Dendritic cell treated with granulocyte-macrophage colony-stimulating factor and Interleukin-4, amounts not matched to agents 40 ng/mL and 50 ng/mL, for 4 days (primary cell): ENCODE data around the gene DDC.
"Not testable (repeated sequence)": the region's sequence is repeated elsewhere in the genome, so short reads cannot be mapped to it uniquely, and the experiment has no call there.

Experiments
- H3K27ac Mint-ChIP-seq: one replicate; pipeline ENCODE4 v1.8.0; 2022; ENCODE audit warnings: mild to moderate bottlenecking, mixed read lengths
- H3K27me3 Mint-ChIP-seq: one replicate; pipeline ENCODE4 v1.8.0; 2022; ENCODE audit warnings: mild to moderate bottlenecking, mixed read lengths
- H3K36me3 Mint-ChIP-seq: one replicate; pipeline ENCODE4 v1.8.0; 2022; ENCODE audit warnings: low read depth, mixed read lengths
- H3K4me1 Mint-ChIP-seq: one replicate; pipeline ENCODE4 v1.8.0; 2022; ENCODE audit warnings: low read depth, mixed read lengths
- H3K4me3 Mint-ChIP-seq: one replicate; pipeline ENCODE4 v1.8.0; 2022; ENCODE audit warnings: mild to moderate bottlenecking, moderate library complexity, mixed read lengths
- H3K9me3 Mint-ChIP-seq: one replicate; pipeline ENCODE4 v1.8.0; 2022; ENCODE audit warnings: mixed read lengths
- intact Hi-C: fragments of 100-400 bp; cut with micrococcal nuclease; formaldehyde crosslinking; loops from one replicate; pipeline ENCODE4 v1.15.0; 2022

Gene DDC

DNA sequence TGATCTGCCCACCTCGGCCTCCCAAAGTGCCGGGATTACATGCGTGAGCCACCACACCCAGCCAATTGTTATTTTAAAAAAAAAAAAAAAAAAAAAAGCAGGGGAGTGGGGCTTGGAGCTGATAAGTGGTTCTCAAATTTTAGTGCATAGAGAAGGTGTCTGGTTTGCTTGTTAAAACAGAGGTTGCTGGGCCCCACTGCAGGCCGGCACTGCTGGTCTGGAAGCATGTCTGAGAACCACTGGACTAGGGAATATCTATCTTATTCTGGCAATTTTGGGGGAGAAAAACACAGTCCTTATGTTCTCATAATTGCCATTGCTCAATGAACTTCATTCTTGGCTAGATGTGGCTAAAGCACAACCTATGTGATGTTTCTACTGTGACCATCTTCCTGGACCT lies 96.0 kb downstream of the DDC start:
- H3K27me3 Mint-ChIP-seq, result peaks cover 15% of the 10 kb centered on the region
- no peak overlapping the region for H3K27ac Mint-ChIP-seq
- no peaks in the 10 kb centered on the region for H3K4me1 Mint-ChIP-seq
- no peaks in the 10 kb centered on the region for H3K36me3 Mint-ChIP-seq
- intact Hi-C loops, result loop anchor here (2.0 to 5.0 kb wide), 3 partner anchors 163 to 692 kb away; no protein-coding TSS in a partner anchor
- H3K4me3 Mint-ChIP-seq, result no peak overlapping the region
- no peaks in the 10 kb centered on the region for H3K9me3 Mint-ChIP-seq

DNA sequence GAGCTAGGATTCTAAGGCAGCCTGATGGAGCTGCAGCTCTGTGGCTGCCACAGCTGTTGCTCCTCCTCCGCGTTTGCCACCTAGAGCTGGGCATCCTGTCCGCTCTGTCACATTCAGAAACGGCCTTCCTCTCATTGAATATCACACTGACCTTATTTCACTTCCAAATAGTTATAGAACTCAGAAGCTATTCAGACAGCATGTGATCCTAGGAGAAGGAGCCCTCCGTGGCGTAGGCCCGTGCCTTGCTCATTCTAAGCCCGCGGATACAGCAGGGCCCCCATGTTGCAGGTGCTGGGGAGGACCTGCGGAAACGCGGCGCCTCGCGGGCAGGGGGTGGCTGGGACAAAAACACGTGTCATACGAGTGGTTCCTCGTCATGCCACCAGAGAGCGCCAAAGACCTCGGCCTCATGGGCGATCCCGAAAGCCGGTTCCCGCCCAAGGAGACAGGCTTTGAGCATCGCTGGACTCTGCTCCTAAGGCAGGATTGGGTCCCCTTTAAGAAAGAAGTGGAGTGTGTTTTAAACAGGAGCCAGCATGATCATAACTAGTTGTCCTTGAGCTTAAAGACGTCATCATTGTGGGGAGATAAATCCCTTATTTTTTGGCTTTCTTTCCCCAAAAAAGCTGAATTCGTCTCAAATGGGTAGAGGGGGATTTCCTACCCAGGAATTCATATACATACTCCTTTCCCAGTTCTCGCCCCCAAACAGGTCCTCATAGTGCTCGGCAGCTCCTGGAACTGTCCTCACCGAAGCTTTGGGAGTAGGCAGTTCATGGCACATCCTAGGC lies 97.2 kb downstream of the DDC start:
- H3K4me1 Mint-ChIP-seq, result no peaks in the 10 kb centered on the region
- peaks cover 15% of the 10 kb centered on the region for H3K27me3 Mint-ChIP-seq
- H3K27ac Mint-ChIP-seq, result no peak overlapping the region
- H3K9me3 Mint-ChIP-seq, result no peaks in the 10 kb centered on the region
- H3K4me3 Mint-ChIP-seq, result no peak overlapping the region
- intact Hi-C loops, result loop anchor here (1.0 to 5.0 kb wide), 4 partner anchors 164 to 693 kb away; no protein-coding TSS in a partner anchor
- no peaks in the 10 kb centered on the region for H3K36me3 Mint-ChIP-seq

- H3K9me3 Mint-ChIP-seq, result no peaks in the 10 kb centered on the region
- peaks cover 15% of the 10 kb centered on the region for H3K27me3 Mint-ChIP-seq
- no peaks in the 10 kb centered on the region for H3K4me1 Mint-ChIP-seq
- H3K4me3 Mint-ChIP-seq, result no peak overlapping the region
- intact Hi-C loops, result loop anchor here (5.0 kb wide), 2 partner anchors 165 to 600 kb away; no protein-coding TSS in a partner anchor
- H3K27ac Mint-ChIP-seq, result no peak overlapping the region
- H3K36me3 Mint-ChIP-seq, result no peaks in the 10 kb centered on the region
Observed at GRCh38 chr7:50466815-50467585, 98.2 kb downstream of the DDC start.

GRCh38 chr7:50463035-50463434 lies 102.2 kb downstream of the DDC start:
- Mint-ChIP-seq H3K9me3 (no peaks in the 10 kb centered on the region), H3K4me1 (no peaks in the 10 kb centered on the region), H3K27me3 (peaks cover 14% of the 10 kb centered on the region), H3K27ac (no peak overlapping the region), H3K36me3 (no peaks in the 10 kb centered on the region), H3K4me3 (no peak overlapping the region)
- intact Hi-C loops, result no loop called here

DNA sequence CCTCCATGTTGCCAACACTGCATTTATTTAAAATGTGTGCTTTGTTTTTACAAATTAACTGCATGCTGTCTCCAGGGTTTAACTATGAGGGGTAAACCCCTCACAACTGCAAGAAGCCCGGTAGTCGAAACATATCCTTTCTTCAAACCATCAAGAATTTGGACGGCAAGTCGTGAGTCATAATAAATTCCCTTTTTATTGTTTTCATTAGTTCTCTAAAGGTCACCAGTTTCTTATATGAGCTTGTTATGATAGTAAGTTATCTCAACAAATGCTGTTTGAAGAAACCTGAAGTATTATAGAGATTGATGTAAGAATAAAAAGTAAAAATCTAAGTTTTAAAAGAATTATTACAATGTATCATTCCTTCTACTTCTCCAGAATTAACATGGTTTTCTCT lies 102.8 kb downstream of the DDC start:
- intact Hi-C loops, result no loop called here
- no peaks in the 10 kb centered on the region for H3K9me3 Mint-ChIP-seq
- H3K36me3 Mint-ChIP-seq, result no peaks in the 10 kb centered on the region
- H3K4me3 Mint-ChIP-seq, result no peak overlapping the region
- H3K27ac Mint-ChIP-seq, result no peak overlapping the region
- H3K27me3 Mint-ChIP-seq, result peaks cover 8% of the 10 kb centered on the region
- peaks cover 3% of the 10 kb centered on the region for H3K4me1 Mint-ChIP-seq

DNA sequence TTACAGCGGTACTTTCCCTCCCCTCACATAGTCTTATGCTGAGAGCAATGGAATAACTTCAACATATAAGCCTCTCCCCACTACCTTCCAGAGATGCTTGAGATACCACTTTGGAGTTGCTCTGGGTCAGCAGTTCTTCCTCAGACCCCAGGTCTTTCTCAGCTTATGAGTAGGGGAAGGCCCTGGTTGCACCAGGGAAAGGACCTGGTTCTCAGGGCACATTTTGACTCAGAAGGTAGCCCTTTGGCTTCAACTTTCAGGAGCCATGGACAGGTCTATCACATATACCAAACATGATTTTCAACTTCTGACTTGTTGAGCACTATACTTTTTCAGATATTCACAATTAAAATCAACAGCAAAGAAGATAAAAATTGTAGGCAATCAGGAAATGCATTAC lies 103.5 kb downstream of the DDC start:
- Mint-ChIP-seq H3K9me3 (no peaks in the 10 kb centered on the region), H3K27me3 (peaks cover 5% of the 10 kb centered on the region), H3K4me1 (peaks cover 9% of the 10 kb centered on the region), H3K36me3 (no peaks in the 10 kb centered on the region), H3K27ac (no peak overlapping the region), H3K4me3 (no peak overlapping the region)
- intact Hi-C loops, result no loop called here

- H3K4me3 Mint-ChIP-seq, H3K27me3 Mint-ChIP-seq, H3K9me3 Mint-ChIP-seq, intact Hi-C loops, H3K27ac Mint-ChIP-seq, H3K36me3 Mint-ChIP-seq: not testable (repeated sequence)
- H3K4me1 Mint-ChIP-seq, result peaks cover 15% of the 10 kb centered on the region
Observed at GRCh38 chr7:50459183-50459582, 106.0 kb downstream of the DDC start.

GRCh38 chr7:50458651-50459050 lies 106.6 kb downstream of the DDC start:
- H3K4me1 Mint-ChIP-seq, result peaks cover 15% of the 10 kb centered on the region
- H3K36me3 Mint-ChIP-seq, H3K27me3 Mint-ChIP-seq, H3K9me3 Mint-ChIP-seq, H3K4me3 Mint-ChIP-seq, intact Hi-C loops, H3K27ac Mint-ChIP-seq: not testable (repeated sequence)

GRCh38 chr7:50456371-50457123 lies 108.7 kb downstream of the DDC start:
- intact Hi-C loops, result no loop called here
- Mint-ChIP-seq H3K4me1 (peaks cover 15% of the 10 kb centered on the region), H3K36me3 (no peaks in the 10 kb centered on the region), H3K9me3 (no peaks in the 10 kb centered on the region), H3K4me3 (no peak overlapping the region), H3K27me3 (peaks cover 3% of the 10 kb centered on the region), H3K27ac (peak overlapping the region; percentile 48)

- Mint-ChIP-seq H3K36me3 (no peaks in the 10 kb centered on the region), H3K4me3 (no peak overlapping the region), H3K4me1 (peaks cover 21% of the 10 kb centered on the region), H3K27me3 (peaks cover 5% of the 10 kb centered on the region), H3K27ac (no peak overlapping the region), H3K9me3 (no peaks in the 10 kb centered on the region)
- intact Hi-C loops, result no loop called here
Observed at GRCh38 chr7:50455658-50456057, 109.5 kb downstream of the DDC start.

DNA sequence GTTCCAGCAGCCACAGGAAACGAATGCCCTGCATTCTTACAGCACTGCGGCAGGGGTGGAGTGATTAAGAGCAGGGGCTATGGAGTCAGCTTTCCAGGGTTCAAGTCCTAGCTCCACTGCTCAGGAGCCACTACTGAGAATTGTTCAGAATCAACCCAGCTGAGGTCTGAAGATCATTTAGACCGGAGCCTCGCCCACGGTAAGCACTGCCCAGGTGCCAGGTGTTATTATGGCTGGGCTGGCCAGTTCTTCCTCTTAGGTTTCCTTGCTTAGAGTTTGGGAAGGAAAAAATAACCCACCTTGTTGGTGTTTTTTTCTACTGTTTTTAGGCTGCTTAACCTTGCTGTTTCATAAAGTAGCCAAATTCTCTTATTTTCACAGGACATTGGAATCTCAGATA lies 110.2 kb downstream of the DDC start:
- intact Hi-C loops, result no loop called here

GRCh38 chr7:50450590-50451032 lies 114.6 kb downstream of the DDC start:
- H3K27me3 Mint-ChIP-seq, result peaks cover 5% of the 10 kb centered on the region
- H3K9me3 Mint-ChIP-seq, result no peaks in the 10 kb centered on the region
- H3K4me1 Mint-ChIP-seq, result peaks cover 28% of the 10 kb centered on the region
- H3K27ac Mint-ChIP-seq, result peak overlapping the region; percentile 83
- intact Hi-C loops, result no loop called here
- peaks cover 23% of the 10 kb centered on the region for H3K36me3 Mint-ChIP-seq
- H3K4me3 Mint-ChIP-seq, result peak overlapping the region; percentile 90

More for the DNA sequence above, 110.2 kb downstream of the DDC start:
- Mint-ChIP-seq H3K27ac (no peak overlapping the region), H3K4me3 (no peak overlapping the region), H3K4me1 (peaks cover 27% of the 10 kb centered on the region), H3K27me3 (peaks cover 5% of the 10 kb centered on the region), H3K36me3 (peaks cover 6% of the 10 kb centered on the region), H3K9me3 (no peaks in the 10 kb centered on the region)

GRCh38 chr7:50449881-50450589 lies 115.2 kb downstream of the DDC start, which contains the start of gene FIGNL1:
Gene FIGNL1, minus strand, starts transcription at chr7:50450350. Its CDS starts 3,063 bp downstream, at chr7:50447287.
- peaks cover 5% of the 10 kb centered on the region for H3K27me3 Mint-ChIP-seq
- H3K9me3 Mint-ChIP-seq, result no peaks in the 10 kb centered on the region
- intact Hi-C loops, result no loop called here
- H3K4me3 Mint-ChIP-seq, result peak within 1 kb of the TSS; percentile 90
- H3K36me3 Mint-ChIP-seq, result peaks cover 27% of the 10 kb centered on the region
- peak within 1 kb of the TSS; percentile 83 for H3K27ac Mint-ChIP-seq
- H3K4me1 Mint-ChIP-seq, result peaks cover 25% of the 10 kb centered on the region
